GM12878 (cell line): ENCODE results near the gene UBE3B. TPM values are rescaled to one million over a fixed set of nuclear protein-coding genes. Genes with fewer than 3 reads are reported as not detected.

Source experiments
- ATAC-seq: fragments of 200-7000 bp; cut with Tn5 transposase; 3 replicates; pipeline ENCODE4 v1.9.1; 2020; ENCODE audit warnings: mild to moderate bottlenecking, moderate library complexity
- BruUV-seq: library from RNA; stranded (reverse); fragments of 400-500 nt; replicated peaks from 2 replicates; lab custom pipeline; 2021; lab: Mats Ljungman, UMichigan
- CTCF ChIA-PET: fragments of 300-600 bp; sonication (Branson Sonifier 250); formaldehyde crosslinking; extraction: SDS; loops from one replicate; lab custom pipeline; 2021; ENCODE audit warnings: inconsistent platforms; lab: Yijun Ruan, JAX
- POLR2A ChIA-PET: fragments of 350-600 bp; formaldehyde crosslinking; extraction: SDS; loops from one replicate; lab custom pipeline; 2021; ENCODE audit warnings: inconsistent platforms; lab: Charles Lee
- RAD21 ChIA-PET: fragments of 300-600 bp; sonication (Branson Sonifier 250); formaldehyde crosslinking; loops from one replicate; lab custom pipeline; 2023; ENCODE audit warnings: antibody characterized with exemption; ENCODE audit not compliant: unreplicated experiment; lab: Charles Lee
- SMC1A ChIA-PET: fragments of 300-600 bp; sonication (Branson Sonifier 250); formaldehyde crosslinking; loops from one replicate; lab custom pipeline; 2023; ENCODE audit not compliant: unreplicated experiment, uncharacterized antibody; lab: Charles Lee
- DNase-seq: peaks from one replicate; pipeline ENCODE4 v3.0.0-alpha.2; 2011; ENCODE audit warnings: low read depth, low spot score
- FAIRE-seq: peaks from 3 replicates; lab custom pipeline; 2011; peaks lifted over from hg19 to GRCh38; lab: Jason Lieb, UNC
- H2AFZ ChIP-seq: 2 replicates; pipeline ENCODE4 v1.6.0; 2011; ENCODE audit warnings: low read depth, low read length, control low read depth; ENCODE audit not compliant: control insufficient read depth
- H3K27ac ChIP-seq: 2 replicates; pipeline ENCODE4 v1.5.1; 2011; ENCODE audit warnings: control low read depth; ENCODE audit not compliant: control insufficient read depth, insufficient read depth
- H3K27me3 ChIP-seq, 2 experiments: replicated peaks in 1 of 2; 2 replicates each; pipeline versions ENCODE4 v1.6.0 to v1.6.1; 2011; ENCODE audit warnings: low read length in 1 of 2; ENCODE audit not compliant: control insufficient read depth in 2 of 2, insufficient read depth in 2 of 2
- H3K36me3 ChIP-seq, 2 experiments: 2 replicates each; pipeline ENCODE4 v1.5.1; 2011; ENCODE audit warnings: low read length in 1 of 2; ENCODE audit not compliant: control insufficient read depth in 2 of 2, insufficient read depth in 2 of 2
- H3K4me1 ChIP-seq: 2 replicates; pipeline ENCODE4 v1.6.1; 2011; ENCODE audit warnings: mild to moderate bottlenecking, low read length, moderate library complexity, mixed read lengths; ENCODE audit not compliant: control insufficient read depth, insufficient read depth
- H3K4me2 ChIP-seq: 2 replicates; pipeline ENCODE4 v1.6.0; 2011; ENCODE audit warnings: control low read depth; ENCODE audit not compliant: control insufficient read depth, insufficient read depth
- H3K4me3 ChIP-seq: fragments of 200-600 bp; sonication (generic); 2 replicates; pipeline ENCODE4 v1.5.1; 2016
- H3K79me2 ChIP-seq: 2 replicates; pipeline ENCODE4 v1.6.0; 2011; ENCODE audit warnings: low read length; ENCODE audit not compliant: control insufficient read depth, insufficient read depth
- H3K9ac ChIP-seq: 2 replicates; pipeline ENCODE4 v1.8.0; 2011; ENCODE audit warnings: low read length, control low read depth, mixed read lengths; ENCODE audit not compliant: control insufficient read depth, insufficient read depth
- H3K9me3 ChIP-seq: replicated peaks from 3 replicates; pipeline ENCODE4 v1.5.1; 2011; ENCODE audit warnings: mild to moderate bottlenecking, low read length; ENCODE audit not compliant: control insufficient read depth, insufficient read depth
- H4K20me1 ChIP-seq: 2 replicates; pipeline ENCODE4 v1.6.0; 2011; ENCODE audit not compliant: control insufficient read depth, insufficient read depth
- JUNB ChIP-seq: IDR thresholded peaks from 2 replicates; pipeline ENCODE4 v1.6.1; 2016; ENCODE audit warnings: antibody characterized with exemption, mild to moderate bottlenecking
- MYB ChIP-seq: fragments of 150-350 bp; IDR thresholded peaks from 2 replicates; pipeline ENCODE4 v1.6.1; 2014; ENCODE audit warnings: mild to moderate bottlenecking, low read depth, low read length, borderline replicate concordance
- NR2C2 ChIP-seq: IDR thresholded peaks from 2 replicates; pipeline ENCODE4 v1.6.1; 2011; ENCODE audit warnings: borderline replicate concordance, low read depth; ENCODE audit not compliant: control insufficient read depth, insufficient read length
- POLR2AphosphoS2 ChIP-seq: IDR thresholded peaks from 2 replicates; pipeline ENCODE4 v1.6.1; 2011; ENCODE audit warnings: low read depth, mild to moderate bottlenecking, low read length, improper control_type of control experiment, moderate library complexity
- RB1 ChIP-seq: fragments of 450-650 bp; formaldehyde crosslinking; IDR thresholded peaks from 2 replicates; pipeline ENCODE4 v1.6.1; 2017; ENCODE audit warnings: mild to moderate bottlenecking, borderline replicate concordance
- REST ChIP-seq: IDR thresholded peaks from 2 replicates; pipeline ENCODE4 v1.6.1; 2012; ENCODE audit warnings: mild to moderate bottlenecking, low read depth, low read length
- TARDBP ChIP-seq: IDR thresholded peaks from 2 replicates; pipeline ENCODE4 v1.6.1; 2016; ENCODE audit warnings: borderline replicate concordance
- TCF12 ChIP-seq: IDR thresholded peaks from 2 replicates; pipeline ENCODE4 v1.6.1; 2011; ENCODE audit warnings: low read depth, mild to moderate bottlenecking, low read length
- ZNF592 ChIP-seq: fragments of 450-650 bp; IDR thresholded peaks from 2 replicates; pipeline ENCODE4 v1.6.1; 2017; ENCODE audit warnings: mild to moderate bottlenecking, moderate library complexity
- ZNF687 ChIP-seq: fragments of 450-650 bp; IDR thresholded peaks from 2 replicates; pipeline ENCODE4 v1.6.1; 2017; ENCODE audit warnings: mild to moderate bottlenecking, moderate library complexity
- ZZZ3 ChIP-seq: IDR thresholded peaks from 2 replicates; pipeline ENCODE4 v1.6.1; 2011; ENCODE audit warnings: low read depth; ENCODE audit not compliant: control insufficient read depth, insufficient read length
- WGBS: methylation state at CpG from one replicate; pipeline ENCODE4 v1.1.6; 2016; ENCODE audit warnings: low lambda C conversion rate; ENCODE audit not compliant: insufficient replicate concordance, insufficient coverage; ENCODE audit errors: missing lambda C conversion rate; 5-methylcytosine and 5-hydroxymethylcytosine counted together
- in situ Hi-C: fragments of 300-500 bp; cut with MboI; formaldehyde crosslinking; loops from 9 replicates; pipeline ENCODE4 v1.14.3; 2018; ENCODE audit warnings: mixed read lengths
- intact Hi-C: fragments of 100-400 bp; cut with micrococcal nuclease; formaldehyde crosslinking; loops from one replicate; pipeline ENCODE4 v1.14.2; 2022; ENCODE audit not compliant: unreplicated experiment
- polyA plus RNA-seq, 11 experiments: library from polyadenylated mRNA; depleted of rRNA in 4 of 11; unstranded in 6 of 11; stranded (reverse) in 5 of 11; fragments of >200 nt; fragmentation: Nextera tagmentation in 4 of 11; fragmentation: Illumina TruSeq in 1 of 11; extraction: Ambion mirVana in 4 of 11; extraction: Trizol in 1 of 11; gene quantifications; 1 replicate in 1 of 11; 2 replicates in 10 of 11; pipeline versions ENCODE4 v1.2.1 to v1.2.3, GENCODE V29; 2011 to 2016; ENCODE audit warnings: inconsistent platforms in 2 of 11, missing spikeins in 2 of 11, low read depth in 1 of 11
- total RNA-seq, 4 experiments: library from RNA; depleted of rRNA in 3 of 4; stranded (reverse); fragments of >200 nt in 3 of 4; fragmentation: Illumina TruSeq in 1 of 4; extraction: Trizol in 1 of 4; gene quantifications; 2 replicates each; pipeline versions ENCODE4 v1.2.1 to v1.2.3, GENCODE V29; 2013 to 2021

Gene UBE3B
- total and polyA plus RNA-seq, 10 of the 15 experiments (the other 5 are each of a cell fraction or from before 2014, with no cell fraction given), result 7.4 to 25.3 (median 17.1) TPM

- no peak for TF ChIP-seq REST
Observed at GRCh38 chr12:109581856-109582255, 104.4 kb downstream of the UBE3B start (continued).

GRCh38 chr12:109582636-109583035 lies 105.2 kb downstream of the UBE3B start:
- Histone ChIP-seq H3K79me2 (no peaks in the 10 kb centered on the region), H3K9me3 (no peaks in the 10 kb centered on the region), H2AFZ (no peak overlapping the region), H3K4me3 (no peak overlapping the region), H3K36me3 (peaks cover 5 to 21% of the 10 kb centered on the region in 2 experiments; a peak in 3 of 4 replicates), H3K4me1 (no peaks in the 10 kb centered on the region), H3K27me3 (no peaks in the 10 kb centered on the region), H3K9ac (no peak overlapping the region), H3K27ac (no peak overlapping the region), H3K4me2 (no peak overlapping the region), H4K20me1 (no peaks in the 10 kb centered on the region)
- intact Hi-C loops, result no loop called here
- RAD21 ChIA-PET, result no interaction called here
- DNase-seq (no peak), FAIRE-seq (no peak), ATAC-seq (no peak)
- BruUV-seq, result no TSS peak
- CTCF ChIA-PET, result interaction anchor here (0.6 to 2.2 kb wide), 2 partner anchors 15 to 66 kb away, joined by 3 to 7 read pairs; no protein-coding TSS in a partner anchor
- in situ Hi-C loops, result no loop called here
- POLR2A ChIA-PET, result no interaction called here
- SMC1A ChIA-PET, result no interaction called here
- 100% methylated on average over 4 of the region's 5 CpGs for WGBS
- no peak for TF ChIP-seq ZZZ3
- TF ChIP-seq RB1, result no peak
- TF ChIP-seq NR2C2, result no peak
- TF ChIP-seq ZNF592, result no peak
- TF ChIP-seq TARDBP, result no peak
- TF ChIP-seq JUNB, result no peak
- TF ChIP-seq MYB, result no peak
- TF ChIP-seq TCF12, result no peak
- no peak for TF ChIP-seq POLR2AphosphoS2
- TF ChIP-seq ZNF687, result no peak
